ENCODE data around the gene INO80.
"Not testable (repeated sequence)": the region's sequence is repeated elsewhere in the genome, so short reads cannot be mapped to it uniquely, and the experiment has no call there.

INO80 gene

DNA sequence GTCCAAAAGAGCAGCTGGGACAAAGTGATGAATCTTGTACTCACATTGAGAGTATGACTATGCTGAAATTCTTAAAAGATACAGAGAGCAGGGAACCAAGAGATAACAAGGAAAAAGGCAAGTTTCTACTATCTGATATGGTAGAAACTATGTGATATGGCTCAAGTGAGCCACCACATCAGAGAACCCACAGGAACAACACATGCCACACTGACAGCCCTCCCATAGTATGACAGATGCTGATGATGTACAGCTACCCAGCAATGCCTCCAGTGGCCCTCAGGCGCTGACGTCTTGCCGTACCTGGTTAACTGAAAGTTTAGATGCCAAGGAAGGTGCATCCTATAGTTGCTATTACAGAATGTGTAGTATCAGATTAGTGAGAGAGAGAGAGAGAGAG lies 120.4 kb downstream of the INO80 start:
- DNase-seq = no peak

DNA sequence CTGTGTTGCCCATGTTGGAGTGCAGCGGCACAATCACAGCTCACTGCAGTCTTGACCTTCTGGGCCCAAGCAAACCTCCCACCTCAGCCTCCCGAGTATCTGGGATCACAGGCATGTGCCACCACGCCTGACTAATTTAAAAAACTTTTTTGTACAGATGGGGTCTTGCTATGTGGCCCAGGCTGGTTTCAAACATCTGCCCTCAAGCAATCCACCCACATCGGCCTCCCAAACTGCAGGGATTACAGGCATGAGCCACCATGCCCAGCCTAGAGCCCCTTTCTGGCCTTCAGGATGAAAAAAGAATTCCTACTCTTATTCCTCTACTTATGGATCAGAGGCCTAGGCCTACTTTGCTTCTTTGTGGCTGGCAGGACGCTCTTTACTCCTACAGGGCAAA lies 123.3 kb downstream of the INO80 start:
- DNase-seq = no peak

DNA sequence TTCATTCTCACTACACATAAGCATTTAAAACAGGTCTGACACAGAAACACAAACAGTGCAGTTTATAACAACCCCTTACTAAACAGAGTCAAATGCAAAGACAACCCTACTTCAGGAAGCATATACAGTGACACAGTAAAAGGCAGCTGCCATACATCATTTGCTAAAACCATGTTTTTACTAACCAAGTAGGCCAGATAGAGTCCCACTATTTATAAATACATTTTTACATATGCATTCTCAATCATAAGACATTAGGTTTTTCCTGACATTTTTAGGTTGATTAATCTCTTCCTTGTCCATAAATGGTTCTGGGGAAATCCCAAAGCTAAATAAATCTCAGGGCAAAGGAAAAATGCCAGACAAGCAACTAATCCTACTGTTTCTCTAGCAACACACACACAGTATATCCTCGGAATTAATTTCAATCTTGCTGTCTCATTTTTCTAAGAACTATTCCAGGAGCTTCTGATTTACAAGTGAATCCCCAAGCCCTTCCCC lies 123.8 kb downstream of the INO80 start:
- DNase-seq = no peak

DNA sequence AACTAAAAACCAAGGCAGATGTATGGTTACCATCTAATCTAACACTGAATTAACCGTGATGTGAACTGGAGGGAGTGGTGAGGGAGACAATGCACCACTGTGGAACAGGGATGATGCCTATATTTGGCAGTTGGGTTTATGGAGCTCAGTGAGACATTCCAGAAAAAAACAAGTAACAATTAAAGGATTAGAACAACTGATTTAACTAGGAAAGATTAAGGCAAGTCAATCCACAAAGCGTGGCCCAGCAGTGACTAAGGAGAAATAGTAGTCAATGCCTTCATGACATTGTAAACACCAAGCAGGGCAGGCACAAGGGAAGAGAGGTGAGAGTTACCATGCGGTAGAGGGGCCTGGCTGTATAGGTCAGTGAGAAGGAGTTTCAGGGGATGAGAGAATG lies 124.7 kb downstream of the INO80 start:
- DNase-seq = no peak

DNA sequence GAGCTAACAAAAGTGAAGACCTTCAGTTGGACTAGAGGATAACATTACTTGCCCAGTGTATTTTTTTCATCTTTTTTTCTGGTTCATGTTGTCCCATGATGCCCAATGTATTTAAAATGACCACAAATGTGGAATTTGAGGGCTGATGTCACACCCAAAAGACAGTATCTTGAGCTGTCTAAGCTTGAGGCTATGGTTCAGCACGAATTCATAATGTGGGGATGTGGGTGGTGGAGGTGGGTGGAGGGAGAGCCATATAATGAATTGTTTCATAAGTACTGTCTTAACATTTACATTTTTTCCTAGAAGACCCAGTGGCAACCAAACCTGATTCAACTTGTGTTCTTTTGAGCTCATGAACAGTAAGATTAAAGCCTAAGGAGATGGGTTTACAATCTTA lies 125.3 kb downstream of the INO80 start:
- no peak for DNase-seq

DNA sequence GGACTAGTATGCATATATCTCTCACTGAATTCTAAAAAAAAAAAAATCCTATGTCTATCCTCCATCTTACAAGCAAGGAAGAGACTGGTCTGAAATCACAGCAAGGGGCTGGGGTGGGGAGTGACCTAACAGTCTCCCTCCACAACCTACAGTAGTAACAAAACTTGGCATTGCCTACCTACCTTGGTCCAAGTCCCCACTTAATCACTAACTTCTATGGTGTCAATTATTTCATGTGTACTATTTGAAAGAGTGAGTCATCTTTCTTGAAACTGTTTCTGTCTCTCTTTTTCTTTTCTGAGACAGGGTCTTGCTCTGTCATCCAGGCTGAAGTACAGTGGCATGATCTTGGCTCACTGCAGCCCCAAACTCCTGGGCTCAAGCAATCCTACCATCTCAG lies 126.0 kb downstream of the INO80 start:
- no peak for DNase-seq

DNA sequence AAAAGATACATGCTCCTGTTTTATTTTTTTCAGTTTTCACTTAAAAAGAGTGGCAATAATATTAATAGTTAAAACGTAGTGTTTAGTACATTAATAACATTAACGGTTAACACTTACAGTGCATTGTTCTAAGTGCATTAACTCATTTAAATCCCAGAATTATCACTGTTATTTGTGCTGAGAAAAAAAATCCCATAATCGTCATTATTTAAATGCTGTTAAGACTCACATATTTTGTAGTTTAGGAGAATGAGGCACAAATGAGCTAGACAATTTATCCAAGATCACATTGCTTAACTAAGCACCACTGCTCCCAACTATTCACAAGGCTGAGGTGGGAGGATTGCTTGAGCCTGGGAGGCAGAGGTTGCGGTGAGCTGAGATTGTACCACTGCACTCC lies 127.9 kb downstream of the INO80 start:
- DNase-seq = no peak

DNA sequence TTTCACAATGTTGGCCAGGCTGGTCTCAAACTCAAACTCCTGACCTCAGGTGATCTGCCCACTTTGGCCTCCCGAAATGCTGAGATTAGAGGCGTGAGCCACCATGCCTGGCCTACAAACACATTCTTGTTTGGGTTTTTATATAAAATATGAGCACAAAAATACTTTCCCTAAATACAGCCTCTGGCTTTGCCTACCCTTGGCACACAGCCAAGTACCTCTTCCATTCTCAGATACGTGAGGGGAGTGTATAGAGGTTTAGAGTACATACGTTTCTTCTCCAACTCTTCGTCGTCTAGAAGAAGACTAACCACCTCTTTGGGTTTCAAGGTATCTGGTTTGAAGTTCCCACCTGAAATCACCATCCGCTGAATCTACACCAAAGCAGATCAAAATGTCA lies 129.3 kb downstream of the INO80 start:
- no peak for DNase-seq

DNA sequence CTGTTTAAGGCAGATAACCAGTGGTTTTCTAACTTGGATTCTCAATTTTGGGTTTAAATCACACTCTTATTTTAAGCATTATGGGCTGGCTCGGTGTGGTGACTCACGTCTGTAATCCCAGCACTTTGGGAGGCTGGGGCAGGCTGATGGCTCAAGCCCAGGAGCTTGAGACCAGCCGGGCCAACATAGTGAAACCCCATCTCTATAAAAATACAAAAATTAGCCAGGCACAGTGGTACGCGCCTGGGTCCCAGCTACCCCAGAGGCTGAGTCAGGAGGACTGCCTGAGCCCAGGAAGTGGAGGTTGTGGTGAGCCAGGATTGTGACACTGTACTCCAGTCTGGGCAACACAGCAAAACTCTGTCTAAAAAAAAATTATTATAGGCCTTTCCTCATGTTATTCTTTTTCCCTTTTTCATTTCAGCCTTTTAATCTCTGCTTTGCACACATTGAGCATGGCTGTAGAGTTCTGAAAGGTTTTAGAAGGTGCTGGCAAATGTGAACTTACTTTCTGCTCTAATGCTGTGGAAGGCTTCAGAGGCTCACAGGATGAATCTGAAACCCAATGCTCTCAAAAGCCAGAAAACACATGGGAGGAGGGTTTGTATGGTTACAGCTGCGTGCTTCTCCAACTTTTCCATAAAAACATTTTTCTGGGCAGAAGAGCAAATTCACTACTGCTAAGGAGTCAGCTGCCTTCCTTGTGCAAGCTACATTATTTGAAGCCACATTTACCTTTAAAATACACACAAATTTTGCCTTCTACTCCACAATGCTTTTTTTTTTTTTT lies 130.3 kb downstream of the INO80 start:
- DNase-seq = no peak

DNA sequence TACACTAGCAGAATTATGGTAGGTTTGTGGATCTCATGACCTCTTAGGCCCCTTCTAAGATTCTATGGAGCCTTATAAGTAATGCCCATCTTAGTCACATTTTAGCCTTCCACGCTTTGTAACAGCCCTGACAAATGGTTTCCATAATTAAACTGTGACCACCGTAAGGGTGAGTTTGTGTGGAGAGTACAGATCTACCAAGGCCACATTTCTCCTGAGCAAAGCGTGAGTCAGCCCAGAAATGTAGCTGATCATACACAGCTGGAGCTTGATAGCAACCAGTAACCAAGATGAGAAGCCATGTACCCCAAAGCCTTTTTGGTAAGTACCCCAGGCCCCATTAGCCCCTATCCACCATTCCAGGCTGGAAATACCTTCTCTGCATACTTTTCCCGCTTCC lies 131.1 kb downstream of the INO80 start:
- no peak for DNase-seq

DNA sequence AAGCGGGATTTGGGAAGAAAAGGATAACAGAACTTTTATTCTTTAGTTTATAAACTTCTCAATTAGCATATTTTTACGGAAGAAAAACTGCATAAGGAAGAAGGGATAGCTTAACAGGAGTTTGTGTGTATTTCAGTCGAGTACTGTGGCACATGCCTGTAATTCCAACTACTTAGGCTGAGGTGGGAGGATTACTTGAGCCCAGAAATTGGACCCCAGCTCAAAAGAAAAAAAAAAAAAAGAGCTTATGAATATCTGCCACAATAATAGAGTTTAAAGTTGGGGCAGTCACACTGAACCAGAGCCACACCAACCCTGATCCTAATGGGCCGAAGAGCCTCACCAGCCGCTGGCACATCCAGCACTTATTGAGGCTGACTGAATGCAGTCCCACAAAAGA lies 131.7 kb downstream of the INO80 start:
- DNase-seq = no peak

DNA sequence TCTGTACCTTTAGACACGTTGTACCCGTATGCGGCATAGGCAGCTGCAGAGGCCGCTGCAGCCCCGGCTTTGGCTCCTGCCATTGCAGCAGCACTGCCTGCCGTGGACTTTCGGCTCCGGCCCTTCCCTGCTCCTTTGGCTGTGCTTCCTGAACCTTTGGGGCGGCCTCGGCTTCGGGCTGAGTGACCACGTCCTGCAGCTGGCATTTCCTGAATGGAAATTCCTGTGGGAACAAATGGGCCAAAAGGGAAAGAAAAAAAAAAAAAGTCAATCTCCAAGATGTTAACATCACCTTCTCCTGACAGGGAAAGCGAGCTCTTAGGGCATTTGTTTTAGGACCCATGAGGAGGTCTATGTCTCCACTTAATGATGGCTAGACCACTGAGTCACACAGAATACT lies 133.2 kb downstream of the INO80 start:
- DNase-seq = no peak

DNA sequence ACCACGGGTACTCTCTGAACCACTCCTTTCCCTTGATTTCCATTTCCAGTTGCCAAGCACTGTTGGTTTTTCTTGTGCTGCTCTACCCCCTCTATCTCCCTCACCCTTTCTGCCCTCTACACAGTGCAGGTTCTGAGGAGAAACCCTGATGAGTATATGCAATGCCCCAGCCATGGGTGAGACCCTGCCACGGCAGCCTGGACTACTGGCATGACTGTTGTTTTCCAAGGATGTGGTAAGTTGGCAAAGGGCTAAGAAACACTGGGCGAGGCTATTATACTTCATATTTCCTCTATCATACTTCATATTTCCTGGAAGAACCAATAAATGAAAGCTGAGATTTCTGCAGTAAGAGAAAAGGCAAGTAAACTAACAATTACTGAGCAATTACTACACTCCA lies 134.9 kb downstream of the INO80 start:
- DNase-seq = no peak

DNA sequence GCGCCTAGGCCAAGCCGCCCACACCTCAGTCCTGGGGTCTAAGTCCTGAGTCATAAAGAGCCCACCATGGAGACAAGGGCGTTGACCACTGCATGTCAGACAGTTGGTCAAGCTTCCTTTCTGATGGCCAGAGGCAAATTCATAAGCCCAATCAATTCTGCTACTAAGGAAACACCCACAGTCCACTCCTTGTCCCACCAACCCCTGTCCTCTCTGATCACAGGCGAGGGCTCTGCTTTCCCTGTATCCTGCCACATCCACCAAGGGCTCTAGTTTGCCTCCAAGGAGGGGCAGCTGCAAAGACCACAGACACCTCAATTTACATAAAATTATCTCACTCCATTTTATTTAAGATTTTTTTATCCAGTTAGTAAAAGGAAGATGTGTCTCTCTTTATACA lies 137.5 kb downstream of the INO80 start:
- no peak for DNase-seq

DNA sequence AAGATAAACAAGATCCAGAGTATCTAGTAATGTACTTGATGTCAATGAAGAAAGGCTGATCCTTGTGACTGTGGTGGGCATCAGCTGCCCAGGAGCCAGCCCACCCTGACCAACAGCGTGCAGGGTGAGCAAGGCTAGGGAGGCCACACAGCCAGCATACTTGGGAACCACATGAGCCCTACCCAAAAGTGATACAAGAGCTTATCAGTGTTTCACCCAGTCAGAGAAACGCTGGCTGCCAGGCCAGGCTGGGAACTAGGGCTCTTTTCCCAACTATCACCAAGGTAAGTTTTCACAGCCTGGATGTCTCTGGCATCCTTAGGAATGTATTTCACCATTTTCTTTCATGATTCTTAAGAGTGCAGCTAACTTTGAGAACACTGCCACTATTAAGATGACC lies 137.9 kb downstream of the INO80 start:
- DNase-seq = no peak

DNA sequence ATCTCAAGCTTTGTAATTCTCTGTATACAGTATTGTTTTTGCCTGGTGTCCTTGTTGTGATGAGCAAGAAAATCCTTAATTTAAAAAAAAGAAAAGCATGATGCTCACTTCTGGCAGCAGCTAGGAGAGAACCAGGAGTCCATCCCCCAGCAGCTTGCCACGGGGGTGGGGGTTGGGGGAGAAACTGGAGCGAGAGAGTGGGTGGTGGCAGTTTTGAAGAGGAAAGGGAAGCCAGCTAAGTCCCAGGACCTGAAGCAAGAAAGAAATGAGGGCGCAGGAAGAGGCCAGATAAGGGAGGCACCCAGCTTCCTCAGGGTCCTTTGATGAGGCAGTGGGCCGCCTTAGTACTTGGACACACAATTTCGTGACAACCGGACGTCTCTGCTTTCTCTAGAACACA lies 139.3 kb downstream of the INO80 start:
- DNase-seq = no peak

DNA sequence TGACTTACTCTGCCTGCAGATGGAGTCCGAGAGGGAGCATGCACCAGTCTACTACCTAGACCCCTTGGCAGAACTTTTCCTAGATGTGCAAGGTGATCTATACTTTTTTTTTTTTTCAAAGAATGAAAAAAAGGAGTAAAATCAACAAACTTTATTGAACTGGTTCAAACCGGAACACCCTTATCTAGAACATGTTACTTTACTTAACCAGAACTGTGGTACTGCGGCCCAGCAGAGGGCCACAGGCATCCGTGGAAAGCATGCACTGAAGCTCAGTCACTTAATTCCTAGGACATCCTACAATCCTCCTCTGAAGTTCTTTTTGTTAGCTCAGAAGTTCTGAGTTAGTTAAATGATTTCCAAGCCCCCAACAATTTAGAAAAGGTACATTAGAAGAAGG lies 141.2 kb downstream of the INO80 start:
- DNase-seq = no peak

DNA sequence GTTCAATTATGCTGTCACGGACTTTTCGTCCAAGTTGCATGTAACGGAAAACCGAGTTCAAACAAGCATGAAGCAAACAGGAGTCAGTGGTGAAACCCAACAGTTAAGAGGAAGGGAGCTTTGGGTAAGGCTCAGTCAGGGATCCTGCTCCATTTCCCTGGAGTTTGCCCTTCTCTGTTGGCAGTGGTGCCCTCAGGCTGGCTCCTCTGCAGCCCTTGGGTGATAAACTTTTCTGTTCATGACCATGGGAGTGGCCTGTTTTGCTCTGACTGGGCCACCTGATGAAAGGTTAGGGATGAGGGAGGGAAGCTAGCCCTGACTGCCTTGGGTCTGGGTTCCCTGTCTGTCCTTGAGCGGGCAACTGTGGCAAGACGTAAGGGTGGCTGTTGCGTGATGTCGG lies 146.7 kb downstream of the INO80 start:
- DNase-seq = no peak

DNA sequence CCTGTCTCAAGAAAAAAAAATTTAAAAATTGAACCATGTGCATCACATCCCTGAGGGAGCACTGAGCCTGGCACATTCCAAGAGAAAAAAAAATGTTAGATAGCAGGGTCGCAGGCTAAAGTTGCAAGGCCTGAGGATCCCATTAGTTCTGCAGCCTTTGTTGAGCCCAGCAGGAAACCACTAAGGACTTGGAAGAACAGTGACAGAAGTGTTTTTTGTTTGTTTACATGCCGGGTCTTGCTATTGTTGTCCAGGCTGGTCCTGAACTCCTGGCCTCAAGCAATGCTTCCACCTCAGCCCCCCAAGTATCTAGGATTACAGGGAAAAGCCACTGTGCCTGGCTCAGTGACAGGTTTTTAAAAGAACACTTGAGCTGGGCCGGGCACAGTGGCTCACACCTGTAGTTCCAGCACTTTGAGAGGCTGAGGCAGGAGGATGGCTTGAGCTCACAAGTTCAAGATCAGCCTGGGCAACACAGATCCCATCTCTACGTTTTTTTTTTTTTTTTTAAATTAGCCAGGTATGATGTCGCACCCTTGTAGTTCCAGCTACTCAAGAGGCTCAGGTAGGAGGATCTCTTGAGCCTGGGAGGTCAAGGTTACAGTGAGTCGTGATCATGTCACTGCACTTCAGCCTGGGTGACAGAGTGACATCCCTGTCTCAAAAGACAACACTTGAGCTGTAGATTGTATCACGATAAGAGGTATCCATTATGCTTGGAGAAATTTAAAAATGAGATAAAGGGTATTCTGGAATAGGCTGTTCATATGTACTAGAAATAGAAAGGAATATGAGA lies 147.6 kb downstream of the INO80 start:
- no peak for DNase-seq

DNA sequence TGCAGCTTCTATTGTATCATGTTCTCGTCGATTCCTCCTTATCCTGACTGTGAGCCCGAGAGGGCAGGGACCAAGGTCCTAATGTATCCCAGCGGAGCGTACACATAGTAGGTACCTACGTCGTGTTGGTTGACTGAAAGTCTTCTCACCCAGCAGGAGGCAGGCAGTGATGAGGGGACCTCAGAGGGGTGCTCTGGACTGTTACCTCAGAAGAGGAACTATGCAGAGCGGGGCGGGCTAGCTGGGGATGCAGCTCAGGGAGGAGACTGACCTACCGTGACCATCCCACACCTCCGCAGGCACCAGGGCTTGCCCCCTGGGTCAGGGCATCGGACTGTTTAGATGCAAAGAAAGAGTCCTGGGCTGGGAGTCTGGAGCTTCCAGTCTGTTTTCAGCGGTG lies 151.4 kb downstream of the INO80 start:
- no peak for DNase-seq

DNA sequence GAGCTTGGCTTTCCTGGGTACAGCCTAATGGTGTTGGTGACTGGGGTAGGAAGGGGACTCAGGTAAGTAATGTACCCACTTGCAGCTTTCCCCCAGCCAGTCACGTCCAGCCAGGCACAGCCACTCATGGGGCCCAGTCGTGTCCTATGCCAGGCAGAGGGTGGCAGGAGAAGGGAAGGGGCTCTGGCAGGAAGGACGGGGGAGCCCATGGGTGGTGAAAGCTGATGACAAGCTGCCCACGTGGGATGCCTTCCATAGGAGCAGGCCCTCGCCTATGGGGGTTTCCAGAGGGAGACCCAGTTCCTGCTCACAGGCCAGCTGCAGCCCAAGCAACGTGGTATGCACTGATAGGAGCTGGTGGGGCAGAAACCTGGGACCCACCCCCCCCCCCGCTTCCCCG lies 152.1 kb downstream of the INO80 start:
- DNase-seq = no peak

DNA sequence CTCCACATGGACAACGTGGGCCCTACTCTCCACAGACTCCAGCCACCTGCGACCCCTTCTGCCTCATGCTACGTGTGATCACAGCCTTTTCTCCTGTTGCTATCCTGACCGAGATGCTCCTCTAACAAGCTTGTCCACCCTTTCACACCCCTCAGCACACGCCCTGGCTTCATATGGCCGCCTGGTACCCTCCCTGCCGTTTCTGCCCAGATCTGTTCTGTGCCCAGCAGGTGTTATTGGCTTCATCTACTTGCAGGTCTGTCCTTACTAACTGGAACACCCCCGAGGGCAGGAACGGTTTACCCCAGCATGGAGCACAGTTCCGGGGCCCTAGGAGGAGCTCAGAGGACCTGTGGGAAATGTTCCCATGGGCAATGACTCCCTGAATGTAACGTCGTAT lies 152.9 kb downstream of the INO80 start:
- DNase-seq = no peak

DNA sequence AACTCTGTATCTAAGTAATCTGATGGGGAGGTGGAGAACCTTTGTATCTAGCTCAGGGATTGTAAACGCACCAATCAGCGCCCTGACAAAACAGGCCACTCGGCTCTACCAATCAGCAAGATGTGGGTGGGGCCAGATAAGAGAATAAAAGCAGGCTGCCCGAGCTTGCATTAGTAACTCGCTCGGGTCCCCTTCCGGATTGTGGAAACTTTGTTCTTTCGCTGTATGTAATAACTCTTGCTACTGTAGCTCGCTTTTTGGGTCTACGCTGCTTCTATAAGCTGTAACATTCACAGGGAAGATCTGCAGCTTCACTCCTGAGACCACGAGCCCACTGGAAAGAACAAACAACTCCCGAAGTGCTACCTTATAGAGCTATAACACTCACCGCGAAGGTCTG lies 153.8 kb downstream of the INO80 start:
- DNase-seq = not testable (repeated sequence)

DNA sequence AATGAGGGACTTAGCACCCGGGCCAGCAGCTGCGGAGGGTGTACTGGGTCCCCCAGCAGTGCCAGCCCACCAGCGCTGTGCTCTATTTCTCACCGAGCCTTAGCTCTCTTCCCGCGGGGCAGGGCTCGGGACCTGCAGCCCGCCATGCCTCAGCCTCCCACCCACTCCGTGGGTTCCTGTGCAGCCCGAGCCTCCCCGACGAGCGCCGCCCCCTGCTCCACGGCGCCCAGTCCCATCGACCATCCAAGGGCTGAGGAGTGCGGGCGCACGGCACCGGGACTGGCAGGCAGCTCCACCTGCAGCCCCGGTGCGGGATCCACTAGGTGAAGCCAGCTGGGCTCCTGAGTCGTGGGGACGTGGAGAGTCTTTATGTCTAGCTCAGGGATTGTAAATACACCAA lies 154.3 kb downstream of the INO80 start:
- not testable (repeated sequence) for DNase-seq

DNA sequence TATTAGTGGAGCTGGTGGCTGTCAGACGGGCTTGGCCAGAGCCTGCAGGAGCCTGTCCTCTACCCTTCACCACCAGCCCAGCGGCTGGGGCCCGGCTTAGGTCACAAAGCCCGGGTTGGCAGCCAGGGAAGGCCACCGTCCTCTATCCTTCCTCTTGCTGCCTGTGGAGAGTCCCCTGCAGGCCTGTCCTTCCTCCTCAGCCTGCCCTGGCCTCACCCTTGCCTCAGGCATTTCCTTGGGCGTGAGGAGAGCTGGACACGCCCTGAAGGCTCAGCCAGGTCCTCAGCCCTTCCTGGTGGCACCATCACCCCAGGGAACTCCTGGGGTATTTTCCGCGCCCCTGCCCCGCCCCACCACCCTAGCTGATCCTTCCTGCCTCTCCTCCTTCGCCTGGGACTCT lies 155.2 kb downstream of the INO80 start:
- no peak for DNase-seq

All from RPMI8226 (cell line).